ENCODE measurements around the gene DMD. TPM values are rescaled to one million over a fixed set of nuclear protein-coding genes. Genes with fewer than 3 reads are reported as not detected.

DMD gene
- total and polyA plus RNA-seq, 4 donors = 3.9 to 73.8 (median 11.2) TPM

- Histone ChIP-seq H3K4me1 (ENCODE audit: control insufficient read depth in 5 of 5, insufficient read depth in 5 of 5, low read length in 5 of 5) (no peaks in the 10 kb centered on the region), H3K27ac (ENCODE audit: low read depth in 1 of 2, low read length in 1 of 2) (no peak overlapping the region), H3K36me3 (ENCODE audit: control insufficient read depth in 4 of 4, insufficient read depth in 4 of 4, low read length in 4 of 4) (no peaks in the 10 kb centered on the region), H3K9me3 (ENCODE audit: control insufficient read depth in 4 of 4, insufficient read depth in 3 of 4, low read length in 3 of 4) (no peaks in the 10 kb centered on the region), H3K4me3 (no peak overlapping the region), H3K9ac (ENCODE audit: insufficient read depth in 1 of 2, low read length in 2 of 2) (no peak overlapping the region), H3K27me3 (ENCODE audit: control insufficient read depth in 3 of 3, insufficient read depth in 3 of 3, low read length in 2 of 3) (peaks cover 0 to 2% (median 0%) of the 10 kb centered on the region in 3 donors)
- DNase-seq = no peak
- no peak for ATAC-seq (ENCODE audit: insufficient read depth, low FRiP score)
- TF ChIP-seq, protein P1, sequence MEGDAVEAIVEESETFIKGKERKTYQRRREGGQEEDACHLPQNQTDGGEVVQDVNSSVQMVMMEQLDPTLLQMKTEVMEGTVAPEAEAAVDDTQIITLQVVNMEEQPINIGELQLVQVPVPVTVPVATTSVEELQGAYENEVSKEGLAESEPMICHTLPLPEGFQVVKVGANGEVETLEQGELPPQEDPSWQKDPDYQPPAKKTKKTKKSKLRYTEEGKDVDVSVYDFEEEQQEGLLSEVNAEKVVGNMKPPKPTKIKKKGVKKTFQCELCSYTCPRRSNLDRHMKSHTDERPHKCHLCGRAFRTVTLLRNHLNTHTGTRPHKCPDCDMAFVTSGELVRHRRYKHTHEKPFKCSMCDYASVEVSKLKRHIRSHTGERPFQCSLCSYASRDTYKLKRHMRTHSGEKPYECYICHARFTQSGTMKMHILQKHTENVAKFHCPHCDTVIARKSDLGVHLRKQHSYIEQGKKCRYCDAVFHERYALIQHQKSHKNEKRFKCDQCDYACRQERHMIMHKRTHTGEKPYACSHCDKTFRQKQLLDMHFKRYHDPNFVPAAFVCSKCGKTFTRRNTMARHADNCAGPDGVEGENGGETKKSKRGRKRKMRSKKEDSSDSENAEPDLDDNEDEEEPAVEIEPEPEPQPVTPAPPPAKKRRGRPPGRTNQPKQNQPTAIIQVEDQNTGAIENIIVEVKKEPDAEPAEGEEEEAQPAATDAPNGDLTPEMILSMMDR (IDR thresholded peaks at IDR 0.05; ENCODE audit: control extremely low read depth, extremely low read depth) = no peak
- WGBS, 2 donors = 92 to 95% methylated on average over 8 of the region's 8 CpGs
Observed at GRCh38 chrX:33106737-33107136, 104.6 kb downstream of the DMD start.

- DNase-seq (peak in 2 of 3 donors; percentile 61 to 68), ATAC-seq (ENCODE audit: insufficient read depth, low FRiP score) (no peak)
- H3K9me3 ChIP-seq (ENCODE audit: control insufficient read depth in 4 of 4, insufficient read depth in 3 of 4, low read length in 3 of 4) = no peaks in the 10 kb centered on the region
- H3K4me1 ChIP-seq (ENCODE audit: control insufficient read depth in 5 of 5, insufficient read depth in 5 of 5, low read length in 5 of 5) = peaks cover 0 to 5% (median 0%) of the 10 kb centered on the region in 5 donors
- 72 to 78% methylated on average over 3 of the region's 3 CpGs for WGBS, 2 donors
- H3K36me3 ChIP-seq (ENCODE audit: control insufficient read depth in 4 of 4, insufficient read depth in 4 of 4, low read length in 4 of 4) = no peaks in the 10 kb centered on the region
- TF ChIP-seq, protein P1 (IDR thresholded peaks at IDR 0.05; ENCODE audit: control extremely low read depth, extremely low read depth) = no peak
- no peaks in the 10 kb centered on the region for H3K27me3 ChIP-seq (ENCODE audit: control insufficient read depth in 3 of 3, insufficient read depth in 3 of 3, low read length in 2 of 3)
- H3K27ac ChIP-seq (ENCODE audit: low read depth in 1 of 2, low read length in 1 of 2) = no peak overlapping the region
- H3K4me3 ChIP-seq = no peak overlapping the region
- no peak overlapping the region for H3K9ac ChIP-seq (ENCODE audit: insufficient read depth in 1 of 2, low read length in 2 of 2)
Observed at GRCh38 chrX:33095079-33095478, 116.3 kb downstream of the DMD start.

DNA sequence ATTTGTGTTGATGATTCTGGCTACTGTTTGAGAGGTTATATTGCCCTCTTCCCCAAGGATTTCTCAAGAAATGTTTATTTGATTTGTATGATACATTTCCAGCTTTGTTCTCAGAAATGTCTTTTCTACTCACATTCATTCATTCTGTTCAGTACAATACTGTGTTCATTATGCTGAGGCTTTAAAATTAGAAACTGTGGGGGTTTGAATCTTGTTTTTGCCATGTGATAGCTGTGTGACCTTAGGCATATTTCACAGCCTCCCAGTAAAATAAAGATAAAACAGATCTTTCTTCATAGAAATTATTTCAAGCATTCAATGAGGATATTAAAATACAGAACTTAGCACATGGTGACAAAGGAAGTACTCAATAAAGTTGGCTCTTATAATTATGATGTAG lies 123.9 kb downstream of the DMD start:
- H3K36me3 ChIP-seq (ENCODE audit: control insufficient read depth in 4 of 4, insufficient read depth in 4 of 4, low read length in 4 of 4) = no peaks in the 10 kb centered on the region
- DNase-seq (no peak), ATAC-seq (ENCODE audit: insufficient read depth, low FRiP score) (no peak)
- H3K9ac ChIP-seq (ENCODE audit: insufficient read depth in 1 of 2, low read length in 2 of 2) = no peak overlapping the region
- H3K27ac ChIP-seq (ENCODE audit: low read depth in 1 of 2, low read length in 1 of 2) = no peak overlapping the region
- TF ChIP-seq, protein P1 (IDR thresholded peaks at IDR 0.05; ENCODE audit: control extremely low read depth, extremely low read depth) = no peak
- H3K4me3 ChIP-seq = no peak overlapping the region
- H3K27me3 ChIP-seq (ENCODE audit: control insufficient read depth in 3 of 3, insufficient read depth in 3 of 3, low read length in 2 of 3) = no peaks in the 10 kb centered on the region
- peaks cover 0 to 3% (median 0%) of the 10 kb centered on the region in 5 donors for H3K4me1 ChIP-seq (ENCODE audit: control insufficient read depth in 5 of 5, insufficient read depth in 5 of 5, low read length in 5 of 5)
- peaks cover 0 to 3% (median 0%) of the 10 kb centered on the region in 4 donors for H3K9me3 ChIP-seq (ENCODE audit: control insufficient read depth in 4 of 4, insufficient read depth in 3 of 4, low read length in 3 of 4)

GRCh38 chrX:33086886-33087285 lies 124.5 kb downstream of the DMD start:
- no peak for DNase-seq
- 80 to 88% methylated on average over 1 of the region's 1 CpG for WGBS, 2 donors
- no peak overlapping the region for H3K9ac ChIP-seq (ENCODE audit: insufficient read depth in 1 of 2, low read length in 2 of 2)

More at GRCh38 chrX:33086886-33087285, 124.5 kb downstream of the DMD start:
- TF ChIP-seq, protein P1 (IDR thresholded peaks at IDR 0.05; ENCODE audit: control extremely low read depth, extremely low read depth) = no peak
- Histone ChIP-seq H3K27ac (ENCODE audit: low read depth in 1 of 2, low read length in 1 of 2) (no peak overlapping the region), H3K4me1 (ENCODE audit: control insufficient read depth in 5 of 5, insufficient read depth in 5 of 5, low read length in 5 of 5) (peaks cover 0 to 3% (median 0%) of the 10 kb centered on the region in 5 donors), H3K9me3 (ENCODE audit: control insufficient read depth in 4 of 4, insufficient read depth in 3 of 4, low read length in 3 of 4) (peaks cover 0 to 3% (median 0%) of the 10 kb centered on the region in 4 donors), H3K36me3 (ENCODE audit: control insufficient read depth in 4 of 4, insufficient read depth in 4 of 4, low read length in 4 of 4) (no peaks in the 10 kb centered on the region), H3K27me3 (ENCODE audit: control insufficient read depth in 3 of 3, insufficient read depth in 3 of 3, low read length in 2 of 3) (no peaks in the 10 kb centered on the region), H3K4me3 (no peak overlapping the region)
- ATAC-seq (ENCODE audit: insufficient read depth, low FRiP score) = no peak

Data from lung (tissue), 12 donors.